K562 (cell line): ENCODE measurements around the gene SUPT3H. TPM values are rescaled to one million over a fixed set of nuclear protein-coding genes. Genes with fewer than 3 reads are reported as not detected.
A peak's percentile ranks its signal among the peaks of the same experiment; 100 is the strongest.

Source experiments
- ARID4B ChIP-seq: sonication (generic); formaldehyde crosslinking; IDR thresholded peaks from 2 replicates; pipeline ENCODE4 v1.8.0; 2022; ENCODE audit warnings: mild to moderate bottlenecking, missing genetic modification reagents
- BRD4 ChIP-seq: fragments of 200-600 bp; sonication (generic); IDR thresholded peaks from 2 replicates; pipeline ENCODE4 v1.6.1; 2017; ENCODE audit warnings: inconsistent platforms
- CBFA2T3 ChIP-seq: fragments of 450-650 bp; IDR thresholded peaks from 2 replicates; pipeline ENCODE4 v1.6.1; 2017
- CTCFL ChIP-seq: IDR thresholded peaks from 2 replicates; pipeline ENCODE4 v1.6.1; 2011; ENCODE audit warnings: borderline replicate concordance, low read depth, mild to moderate bottlenecking, moderate library complexity, low read length; ENCODE audit not compliant: insufficient read depth, poor library complexity, severe bottlenecking
- E2F8 ChIP-seq: fragments of 450-650 bp; IDR thresholded peaks from 2 replicates; pipeline ENCODE4 v1.7.1; 2018; ENCODE audit warnings: mild to moderate bottlenecking, low read depth; ENCODE audit not compliant: partially characterized antibody
- GTF2A2 ChIP-seq: IDR thresholded peaks from 2 replicates; pipeline ENCODE4 v1.6.1; 2016; ENCODE audit warnings: mild to moderate bottlenecking, missing genetic modification characterization, missing compliant biosample characterization
- HNRNPUL1 ChIP-seq: fragments of 200-400 bp; formaldehyde crosslinking; IDR thresholded peaks from 2 replicates; pipeline ENCODE4 v1.6.1; 2017; ENCODE audit warnings: low read length
- MCM3 ChIP-seq: fragments of 450-650 bp; IDR thresholded peaks from 2 replicates; pipeline ENCODE4 v1.6.1; 2016
- MCM7 ChIP-seq, 2 experiments: fragments of 450-650 bp; IDR thresholded peaks; 2 replicates each; pipeline ENCODE4 v1.6.1; 2016 to 2018
- NFE2 ChIP-seq: IDR thresholded peaks from 2 replicates; pipeline ENCODE4 v1.6.1; 2014; ENCODE audit warnings: antibody characterized with exemption, low read depth
- PRMT5 ChIP-seq: sonication (generic); formaldehyde crosslinking; IDR thresholded peaks from 2 replicates; pipeline ENCODE4 v1.5.0; 2020; ENCODE audit warnings: missing genetic modification reagents
- SMAD3 ChIP-seq: fragments of 450-650 bp; formaldehyde crosslinking; conservative IDR thresholded peaks from 2 replicates; pipeline ENCODE4 v1.4.0; 2020; ENCODE audit warnings: mild to moderate bottlenecking
- SMARCE1 ChIP-seq: fragments of 450-650 bp; IDR thresholded peaks from 2 replicates; pipeline ENCODE4 v1.7.1; 2016; ENCODE audit warnings: mild to moderate bottlenecking
- ZFPM2 ChIP-seq: fragments of 250-450 bp; sonication (Bioruptor Pico); IDR thresholded peaks from 2 replicates; pipeline ENCODE4 v1.5.1; 2022; ENCODE audit warnings: mild to moderate bottlenecking
- ZNF696 ChIP-seq: fragments of 250-450 bp; sonication (Bioruptor Pico); conservative IDR thresholded peaks from 2 replicates; pipeline ENCODE4 v1.4.0; 2020; ENCODE audit warnings: mild to moderate bottlenecking, moderate library complexity
- ZNF740 ChIP-seq, 3 experiments: fragments of 200-800 bp in 1 of 3; sonication (Bioruptor generic) in 1 of 3; sonication (generic) in 1 of 3; formaldehyde crosslinking in 1 of 3; IDR thresholded peaks; 2 replicates each; pipeline versions ENCODE4 v1.6.1 to v1.8.0; 2016 to 2022; ENCODE audit warnings: mild to moderate bottlenecking in 2 of 3, missing compliant biosample characterization in 2 of 3, missing genetic modification characterization in 2 of 3, missing genetic modification reagents in 1 of 3
- polyA plus RNA-seq, 8 experiments: library from polyadenylated mRNA; depleted of rRNA in 4 of 8; stranded (reverse) in 5 of 8; unstranded in 3 of 8; fragments of >200 nt; fragmentation: Nextera tagmentation in 2 of 8; fragmentation: Illumina TruSeq in 1 of 8; extraction: Ambion mirVana in 2 of 8; extraction: Trizol in 1 of 8; gene quantifications; 2 replicates each; pipeline versions ENCODE4 v1.2.1 to v1.2.3, GENCODE V29; 2011 to 2014; ENCODE audit warnings: inconsistent platforms in 1 of 8, missing spikeins in 1 of 8
- total RNA-seq, 7 experiments: library from RNA; depleted of rRNA in 6 of 7; stranded (reverse); fragments of >200 nt in 6 of 7; fragmentation: Illumina TruSeq in 2 of 7; extraction: Trizol in 2 of 7; gene quantifications; 2 replicates each; pipeline versions ENCODE4 v1.2.1 to v1.2.3, GENCODE V29; 2011 to 2021; ENCODE audit warnings: low replicate concordance in 1 of 7

Gene SUPT3H
- total and polyA plus RNA-seq, 9 of the 15 experiments (the other 6 are each of a cell fraction or from before 2014, with no cell fraction given), result 7.2 to 16.3 (median 11.9) TPM

- TF ChIP-seq E2F8 (no peak), PRMT5 (no peak), HNRNPUL1 (no peak), SMARCE1 (no peak; the same call in 1 of the 2 replicates), ARID4B (CRISPR knock-in tag) (peak; percentile 41), CBFA2T3 (no peak), NFE2 (no peak; the same call in 1 of the 2 replicates), BRD4 (peak; percentile 96), MCM7 (IDR thresholded peaks at IDR 0.05) (no peak), GTF2A2 (tag) (no peak), ZFPM2 (CRISPR knock-in tag) (no peak), MCM3 (no peak), CTCFL (peak; percentile 85), SMAD3 (CRISPR knock-in tag) (no peak), ZNF696 (CRISPR knock-in tag) (no peak), ZNF740 (CRISPR knock-in tag; IDR thresholded peaks at IDR 0.05) (peak; percentile 99), ZNF740 (tag; IDR thresholded peaks at IDR 0.05) (peak in 1 of 2 experiments; percentile 95; a peak in 2 of 4 replicates)
These were observed at the start of gene SUPT3H (continued) for GRCh38 chr6:45377554-45378333.
